ENCODE measurements around the gene CFAP74.

DNA sequence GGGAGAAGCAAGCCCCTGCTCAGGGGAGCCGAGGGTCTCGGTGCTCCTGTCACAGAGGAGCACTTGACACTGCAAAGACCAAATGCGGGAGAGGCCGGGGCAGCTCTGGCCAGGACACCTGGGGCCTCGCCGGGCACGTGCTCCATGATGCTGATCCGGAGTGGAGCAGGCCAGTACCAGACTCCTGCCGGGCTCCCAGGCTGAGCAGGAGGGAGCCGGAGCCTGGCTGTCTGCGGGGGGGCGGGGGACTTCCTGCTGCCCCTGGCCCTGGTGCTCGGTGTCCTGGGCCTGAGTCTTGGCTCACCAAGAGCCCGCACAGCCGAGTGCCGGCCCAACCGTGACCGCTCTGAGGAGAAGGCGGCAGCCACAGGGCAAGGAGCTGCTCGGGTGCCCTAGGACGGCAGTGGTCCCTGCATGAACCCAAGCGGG is 46.0 kb downstream of the CFAP74 start:
- no peak for TF ChIP-seq TAF1 (IDR thresholded peaks at IDR 0.05; ENCODE audit: low read depth)
- TF ChIP-seq, protein P1, sequence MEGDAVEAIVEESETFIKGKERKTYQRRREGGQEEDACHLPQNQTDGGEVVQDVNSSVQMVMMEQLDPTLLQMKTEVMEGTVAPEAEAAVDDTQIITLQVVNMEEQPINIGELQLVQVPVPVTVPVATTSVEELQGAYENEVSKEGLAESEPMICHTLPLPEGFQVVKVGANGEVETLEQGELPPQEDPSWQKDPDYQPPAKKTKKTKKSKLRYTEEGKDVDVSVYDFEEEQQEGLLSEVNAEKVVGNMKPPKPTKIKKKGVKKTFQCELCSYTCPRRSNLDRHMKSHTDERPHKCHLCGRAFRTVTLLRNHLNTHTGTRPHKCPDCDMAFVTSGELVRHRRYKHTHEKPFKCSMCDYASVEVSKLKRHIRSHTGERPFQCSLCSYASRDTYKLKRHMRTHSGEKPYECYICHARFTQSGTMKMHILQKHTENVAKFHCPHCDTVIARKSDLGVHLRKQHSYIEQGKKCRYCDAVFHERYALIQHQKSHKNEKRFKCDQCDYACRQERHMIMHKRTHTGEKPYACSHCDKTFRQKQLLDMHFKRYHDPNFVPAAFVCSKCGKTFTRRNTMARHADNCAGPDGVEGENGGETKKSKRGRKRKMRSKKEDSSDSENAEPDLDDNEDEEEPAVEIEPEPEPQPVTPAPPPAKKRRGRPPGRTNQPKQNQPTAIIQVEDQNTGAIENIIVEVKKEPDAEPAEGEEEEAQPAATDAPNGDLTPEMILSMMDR (IDR thresholded peaks at IDR 0.05; ENCODE audit: poor library complexity, severe bottlenecking): no peak
- TF ChIP-seq RAD21 (conservative IDR thresholded peaks at IDR 0.05): no peak
- TF ChIP-seq POLR2AphosphoS5 (IDR thresholded peaks at IDR 0.05): no peak
- no peak for TF ChIP-seq EP300 (conservative IDR thresholded peaks at IDR 0.05; ENCODE audit: poor library complexity, severe bottlenecking)
- no peak for TF ChIP-seq EZH2 (IDR thresholded peaks at IDR 0.05; ENCODE audit: borderline replicate concordance, insufficient read depth, low read length, poor library complexity, severe bottlenecking)
- TF ChIP-seq, protein P2, sequence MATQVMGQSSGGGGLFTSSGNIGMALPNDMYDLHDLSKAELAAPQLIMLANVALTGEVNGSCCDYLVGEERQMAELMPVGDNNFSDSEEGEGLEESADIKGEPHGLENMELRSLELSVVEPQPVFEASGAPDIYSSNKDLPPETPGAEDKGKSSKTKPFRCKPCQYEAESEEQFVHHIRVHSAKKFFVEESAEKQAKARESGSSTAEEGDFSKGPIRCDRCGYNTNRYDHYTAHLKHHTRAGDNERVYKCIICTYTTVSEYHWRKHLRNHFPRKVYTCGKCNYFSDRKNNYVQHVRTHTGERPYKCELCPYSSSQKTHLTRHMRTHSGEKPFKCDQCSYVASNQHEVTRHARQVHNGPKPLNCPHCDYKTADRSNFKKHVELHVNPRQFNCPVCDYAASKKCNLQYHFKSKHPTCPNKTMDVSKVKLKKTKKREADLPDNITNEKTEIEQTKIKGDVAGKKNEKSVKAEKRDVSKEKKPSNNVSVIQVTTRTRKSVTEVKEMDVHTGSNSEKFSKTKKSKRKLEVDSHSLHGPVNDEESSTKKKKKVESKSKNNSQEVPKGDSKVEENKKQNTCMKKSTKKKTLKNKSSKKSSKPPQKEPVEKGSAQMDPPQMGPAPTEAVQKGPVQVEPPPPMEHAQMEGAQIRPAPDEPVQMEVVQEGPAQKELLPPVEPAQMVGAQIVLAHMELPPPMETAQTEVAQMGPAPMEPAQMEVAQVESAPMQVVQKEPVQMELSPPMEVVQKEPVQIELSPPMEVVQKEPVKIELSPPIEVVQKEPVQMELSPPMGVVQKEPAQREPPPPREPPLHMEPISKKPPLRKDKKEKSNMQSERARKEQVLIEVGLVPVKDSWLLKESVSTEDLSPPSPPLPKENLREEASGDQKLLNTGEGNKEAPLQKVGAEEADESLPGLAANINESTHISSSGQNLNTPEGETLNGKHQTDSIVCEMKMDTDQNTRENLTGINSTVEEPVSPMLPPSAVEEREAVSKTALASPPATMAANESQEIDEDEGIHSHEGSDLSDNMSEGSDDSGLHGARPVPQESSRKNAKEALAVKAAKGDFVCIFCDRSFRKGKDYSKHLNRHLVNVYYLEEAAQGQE (IDR thresholded peaks at IDR 0.05; ENCODE audit: borderline replicate concordance): no peak

Measured in neural cell (in vitro differentiated cells).